ENCODE results near the gene RNF223. TPM values are rescaled to one million over a fixed set of nuclear protein-coding genes. Genes with fewer than 3 reads are reported as not detected.
"Not testable (repeated sequence)": the region's sequence is repeated elsewhere in the genome, so short reads cannot be mapped to it uniquely, and the experiment has no call there.

RNF223 gene
- total RNA-seq, 1 donor from 2014 or later = not detected

GRCh38 chr1:1043411-1043810 is 30.7 kb downstream of the RNF223 start:
- DNase-seq = no peak

GRCh38 chr1:1042835-1043234 is 31.3 kb downstream of the RNF223 start:
- DNase-seq = no peak

GRCh38 chr1:1041873-1042272 is 32.2 kb downstream of the RNF223 start:
- DNase-seq = no peak

- no peak for DNase-seq
Observed at GRCh38 chr1:1041092-1041523, 33.0 kb downstream of the RNF223 start.

GRCh38 chr1:1040004-1040991 is 33.8 kb downstream of the RNF223 start:
- peak; percentile 90 for DNase-seq

- no peak for DNase-seq
Observed at GRCh38 chr1:1039145-1039910, 34.8 kb downstream of the RNF223 start.

GRCh38 chr1:1038694-1039093 is 35.4 kb downstream of the RNF223 start:
- DNase-seq = no peak

GRCh38 chr1:1037366-1038327 is 36.5 kb downstream of the RNF223 start:
- no peak for DNase-seq

GRCh38 chr1:1035291-1035943 is 38.7 kb downstream of the RNF223 start:
- DNase-seq = no peak

- no peak for DNase-seq
Observed at GRCh38 chr1:1034439-1034781, 39.7 kb downstream of the RNF223 start.

GRCh38 chr1:1033731-1034438 is 40.2 kb downstream of the RNF223 start:
- no peak for DNase-seq

GRCh38 chr1:1033009-1033587 is 41.0 kb downstream of the RNF223 start:
- DNase-seq = peak; percentile 79

- no peak for DNase-seq
Observed at GRCh38 chr1:1032424-1032823, 41.7 kb downstream of the RNF223 start.

- DNase-seq = no peak
Observed at GRCh38 chr1:1031659-1032235, 42.4 kb downstream of the RNF223 start.

- not testable (repeated sequence) for DNase-seq
Observed at GRCh38 chr1:1030867-1031658, 43.0 kb downstream of the RNF223 start.

- DNase-seq = no peak
Observed at GRCh38 chr1:1027791-1028190, 46.3 kb downstream of the RNF223 start.

GRCh38 chr1:1026599-1027413 is 47.3 kb downstream of the RNF223 start:
- no peak for DNase-seq

- DNase-seq = no peak
Observed at GRCh38 chr1:1025730-1026129, 48.4 kb downstream of the RNF223 start.
